ENCODE measurements around the gene CELSR2.

Gene CELSR2

DNA sequence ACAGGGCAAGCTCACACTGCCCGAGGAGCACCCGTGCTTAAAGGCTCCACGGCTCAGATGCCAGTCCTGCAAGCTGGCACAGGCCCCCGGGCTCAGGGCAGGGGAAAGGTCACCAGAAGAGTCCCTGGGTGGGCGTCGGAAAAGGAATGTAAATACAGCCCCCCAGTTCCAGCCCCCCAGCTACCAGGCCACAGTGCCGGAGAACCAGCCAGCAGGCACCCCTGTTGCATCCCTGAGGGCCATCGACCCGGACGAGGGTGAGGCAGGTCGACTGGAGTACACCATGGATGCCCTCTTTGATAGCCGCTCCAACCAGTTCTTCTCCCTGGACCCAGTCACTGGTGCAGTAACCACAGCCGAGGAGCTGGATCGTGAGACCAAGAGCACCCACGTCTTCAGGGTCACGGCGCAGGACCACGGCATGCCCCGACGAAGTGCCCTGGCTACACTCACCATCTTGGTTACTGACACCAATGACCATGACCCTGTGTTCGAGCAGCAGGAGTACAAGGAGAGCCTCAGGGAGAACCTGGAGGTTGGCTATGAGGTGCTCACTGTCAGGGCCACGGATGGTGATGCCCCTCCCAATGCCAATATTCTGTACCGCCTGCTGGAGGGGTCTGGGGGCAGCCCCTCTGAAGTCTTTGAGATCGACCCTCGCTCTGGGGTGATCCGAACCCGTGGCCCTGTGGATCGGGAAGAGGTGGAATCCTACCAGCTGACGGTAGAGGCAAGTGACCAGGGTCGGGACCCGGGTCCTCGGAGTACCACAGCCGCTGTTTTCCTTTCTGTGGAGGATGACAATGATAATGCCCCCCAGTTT lies 1.3 kb downstream of the CELSR2 start:
- TF ChIP-seq CTCF (IDR thresholded peaks at IDR 0.05; ENCODE audit: control insufficient read depth, insufficient read depth, low read depth, low read length, missing control alignments): no peak
- no peak for DNase-seq (ENCODE audit: low read depth)
- H3K4me3 ChIP-seq (ENCODE audit: control insufficient read depth, low read depth, low read length): no peak overlapping the region

- H3K4me3 ChIP-seq (ENCODE audit: control insufficient read depth, low read depth, low read length): no peak overlapping the region
- TF ChIP-seq CTCF (IDR thresholded peaks at IDR 0.05; ENCODE audit: control insufficient read depth, insufficient read depth, low read depth, low read length, missing control alignments): no peak
- DNase-seq (ENCODE audit: low read depth): no peak
These were observed 2.2 kb downstream of the CELSR2 start for GRCh38 chr1:109251277-109252166.

DNA sequence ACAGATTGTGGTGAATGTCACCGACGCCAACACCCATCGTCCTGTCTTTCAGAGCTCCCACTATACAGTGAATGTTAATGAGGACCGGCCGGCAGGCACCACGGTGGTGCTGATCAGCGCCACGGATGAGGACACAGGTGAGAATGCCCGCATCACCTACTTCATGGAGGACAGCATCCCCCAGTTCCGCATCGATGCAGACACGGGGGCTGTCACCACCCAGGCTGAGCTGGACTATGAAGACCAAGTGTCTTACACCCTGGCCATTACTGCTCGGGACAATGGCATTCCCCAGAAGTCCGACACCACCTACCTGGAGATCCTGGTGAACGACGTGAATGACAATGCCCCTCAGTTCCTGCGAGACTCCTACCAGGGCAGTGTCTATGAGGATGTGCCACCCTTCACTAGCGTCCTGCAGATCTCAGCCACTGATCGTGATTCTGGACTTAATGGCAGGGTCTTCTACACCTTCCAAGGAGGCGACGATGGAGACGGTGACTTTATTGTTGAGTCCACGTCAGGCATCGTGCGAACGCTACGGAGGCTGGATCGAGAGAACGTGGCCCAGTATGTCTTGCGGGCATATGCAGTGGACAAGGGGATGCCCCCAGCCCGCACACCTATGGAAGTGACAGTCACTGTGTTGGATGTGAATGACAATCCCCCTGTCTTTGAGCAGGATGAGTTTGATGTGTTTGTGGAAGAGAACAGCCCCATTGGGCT lies 3.0 kb downstream of the CELSR2 start:
- no peak for DNase-seq (ENCODE audit: low read depth)
- H3K4me3 ChIP-seq (ENCODE audit: control insufficient read depth, low read depth, low read length): no peak overlapping the region
- no peak for TF ChIP-seq CTCF (IDR thresholded peaks at IDR 0.05; ENCODE audit: control insufficient read depth, insufficient read depth, low read depth, low read length, missing control alignments)

DNA sequence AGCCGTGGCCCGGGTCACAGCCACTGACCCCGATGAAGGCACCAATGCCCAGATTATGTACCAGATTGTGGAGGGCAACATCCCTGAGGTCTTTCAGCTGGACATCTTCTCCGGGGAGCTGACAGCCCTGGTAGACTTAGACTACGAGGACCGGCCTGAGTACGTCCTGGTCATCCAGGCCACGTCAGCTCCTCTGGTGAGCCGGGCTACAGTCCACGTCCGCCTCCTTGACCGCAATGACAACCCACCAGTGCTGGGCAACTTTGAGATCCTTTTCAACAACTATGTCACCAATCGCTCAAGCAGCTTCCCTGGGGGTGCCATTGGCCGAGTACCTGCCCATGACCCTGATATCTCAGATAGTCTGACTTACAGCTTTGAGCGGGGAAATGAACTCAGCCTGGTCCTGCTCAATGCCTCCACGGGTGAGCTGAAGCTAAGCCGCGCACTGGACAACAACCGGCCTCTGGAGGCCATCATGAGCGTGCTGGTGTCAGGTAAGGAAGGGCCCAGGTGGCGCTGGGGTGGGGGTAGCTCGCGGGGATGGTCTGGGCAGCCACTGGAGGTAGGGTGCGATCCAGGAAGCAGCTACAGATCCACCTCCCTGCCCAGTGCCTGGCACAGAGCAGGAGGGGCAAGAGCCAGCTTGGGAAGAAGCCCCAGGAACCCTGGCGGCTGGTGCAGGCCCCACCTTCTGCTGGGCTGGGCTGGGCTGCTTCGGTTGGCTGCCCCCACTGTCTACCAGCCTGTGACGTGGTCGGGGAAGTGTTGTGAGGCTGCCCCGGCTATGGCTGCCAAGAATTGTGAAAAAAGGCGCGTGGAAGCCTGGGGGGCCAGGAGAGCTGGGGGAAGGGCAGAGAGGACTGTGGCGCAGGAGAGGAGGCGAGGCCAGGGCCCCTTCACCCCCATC lies 3.8 kb downstream of the CELSR2 start:
- no peak overlapping the region for H3K4me3 ChIP-seq (ENCODE audit: control insufficient read depth, low read depth, low read length)
- no peak for DNase-seq (ENCODE audit: low read depth)
- no peak for TF ChIP-seq CTCF (IDR thresholded peaks at IDR 0.05; ENCODE audit: control insufficient read depth, insufficient read depth, low read depth, low read length, missing control alignments)

GRCh38 chr1:109253803-109254620 lies 4.7 kb downstream of the CELSR2 start:
- no peak overlapping the region for H3K4me3 ChIP-seq (ENCODE audit: control insufficient read depth, low read depth, low read length)
- DNase-seq (ENCODE audit: low read depth): no peak
- no peak for TF ChIP-seq CTCF (IDR thresholded peaks at IDR 0.05; ENCODE audit: control insufficient read depth, insufficient read depth, low read depth, low read length, missing control alignments)

Data from AG09309 (cell line).